ENCODE data around the gene SIX4. TPM values are rescaled to one million over a fixed set of nuclear protein-coding genes. Genes with fewer than 3 reads are reported as not detected.

The SIX4 gene
- total RNA-seq, 2 experiments from 2014 or later: not detected

DNA sequence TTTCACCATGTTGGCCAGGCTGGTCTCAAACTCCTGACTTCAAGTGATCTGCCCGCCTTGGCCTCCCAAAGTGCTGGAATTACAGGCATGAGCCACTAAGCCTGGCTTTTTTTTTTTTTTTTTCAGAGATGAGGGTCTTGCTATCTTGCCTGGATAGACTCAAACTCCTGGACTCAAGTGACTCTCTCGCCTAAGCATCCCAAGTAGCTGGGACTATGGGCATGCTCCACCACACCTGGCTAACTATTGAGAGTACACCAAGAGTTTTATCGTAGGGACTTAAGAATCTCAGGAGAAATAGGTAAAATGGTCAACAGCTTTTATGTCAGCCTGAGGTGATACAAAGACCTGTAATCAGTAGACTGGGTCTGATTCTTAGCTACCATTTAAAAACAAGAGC, 43.6 kb downstream of the SIX4 start:
- Histone ChIP-seq H3K36me3 (ENCODE audit: insufficient read depth, low read length) (no peaks in the 10 kb centered on the region), H3K27ac (ENCODE audit: low read depth in 1 of 2, low read length in 2 of 2) (no peak overlapping the region), H3K4me1 (ENCODE audit: insufficient read depth, low read length) (no peaks in the 10 kb centered on the region), H3K27me3 (ENCODE audit: control insufficient read depth in 1 of 2, insufficient read depth in 2 of 2, low read length in 2 of 2) (peaks cover 0 to 4% of the 10 kb centered on the region in 2 experiments), H3K4me3 (ENCODE audit: low read length) (no peak overlapping the region), H3K9me3 (ENCODE audit: control insufficient read depth in 1 of 2, insufficient read depth in 1 of 2, low read length in 2 of 2) (no peaks in the 10 kb centered on the region)
- TF ChIP-seq, protein P1, sequence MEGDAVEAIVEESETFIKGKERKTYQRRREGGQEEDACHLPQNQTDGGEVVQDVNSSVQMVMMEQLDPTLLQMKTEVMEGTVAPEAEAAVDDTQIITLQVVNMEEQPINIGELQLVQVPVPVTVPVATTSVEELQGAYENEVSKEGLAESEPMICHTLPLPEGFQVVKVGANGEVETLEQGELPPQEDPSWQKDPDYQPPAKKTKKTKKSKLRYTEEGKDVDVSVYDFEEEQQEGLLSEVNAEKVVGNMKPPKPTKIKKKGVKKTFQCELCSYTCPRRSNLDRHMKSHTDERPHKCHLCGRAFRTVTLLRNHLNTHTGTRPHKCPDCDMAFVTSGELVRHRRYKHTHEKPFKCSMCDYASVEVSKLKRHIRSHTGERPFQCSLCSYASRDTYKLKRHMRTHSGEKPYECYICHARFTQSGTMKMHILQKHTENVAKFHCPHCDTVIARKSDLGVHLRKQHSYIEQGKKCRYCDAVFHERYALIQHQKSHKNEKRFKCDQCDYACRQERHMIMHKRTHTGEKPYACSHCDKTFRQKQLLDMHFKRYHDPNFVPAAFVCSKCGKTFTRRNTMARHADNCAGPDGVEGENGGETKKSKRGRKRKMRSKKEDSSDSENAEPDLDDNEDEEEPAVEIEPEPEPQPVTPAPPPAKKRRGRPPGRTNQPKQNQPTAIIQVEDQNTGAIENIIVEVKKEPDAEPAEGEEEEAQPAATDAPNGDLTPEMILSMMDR (IDR thresholded peaks at IDR 0.05): no peak
- peaks cover 47% of the 10 kb centered on the region for H3K27me3 Mint-ChIP-seq
- no peaks in the 10 kb centered on the region for H3K9me3 Mint-ChIP-seq
- ATAC-seq (ENCODE audit: poor library complexity): no peak
- no peak overlapping the region for H3K4me3 Mint-ChIP-seq
- no peaks in the 10 kb centered on the region for H3K36me3 Mint-ChIP-seq (ENCODE audit: low read depth)
- CTCF ChIA-PET: no interaction called here
- intact Hi-C loops (cut with DNase I, micrococcal nuclease): no loop called here
- DNase-seq: no peak
- POLR2A ChIA-PET: no interaction called here
- H3K4me1 Mint-ChIP-seq (ENCODE audit: low read depth): no peaks in the 10 kb centered on the region
- H3K27ac Mint-ChIP-seq: no peak overlapping the region

DNA sequence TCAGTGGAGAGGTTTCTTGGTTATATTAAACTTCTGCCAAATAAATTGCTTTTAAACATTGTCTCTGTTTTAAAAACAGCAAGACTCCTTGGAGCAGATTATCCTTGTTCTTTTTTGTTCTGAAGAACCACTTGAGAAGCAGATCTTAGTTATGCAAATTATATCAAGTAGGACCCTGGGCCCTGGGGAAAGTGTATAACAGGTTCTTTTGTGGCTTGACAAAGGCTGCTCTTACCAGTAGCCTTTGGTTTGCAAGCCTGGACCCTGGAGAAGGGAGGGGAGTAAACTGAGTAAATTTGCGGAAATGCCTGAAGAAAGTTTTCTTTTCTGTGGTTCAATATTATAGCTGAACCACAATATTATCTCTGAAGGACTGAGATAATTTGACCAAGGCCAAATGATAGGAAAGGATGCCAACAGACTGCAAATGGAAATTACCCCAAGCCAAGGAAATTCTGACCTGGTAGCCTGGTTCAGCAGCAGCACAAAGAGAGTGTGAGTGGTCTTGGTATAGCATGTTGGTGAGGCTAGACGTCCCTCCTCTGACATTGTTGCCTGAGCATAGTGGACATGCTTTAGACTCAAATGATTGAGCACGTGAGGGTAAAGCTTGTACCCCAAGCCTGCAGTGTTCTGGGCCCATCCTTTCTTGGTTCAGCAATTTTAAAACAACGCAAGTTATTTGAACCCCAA, 44.4 kb downstream of the SIX4 start:
- no peaks in the 10 kb centered on the region for H3K4me1 Mint-ChIP-seq (ENCODE audit: low read depth)
- Histone ChIP-seq H3K4me1 (ENCODE audit: insufficient read depth, low read length) (no peaks in the 10 kb centered on the region), H3K4me3 (ENCODE audit: low read length) (no peak overlapping the region), H3K9me3 (ENCODE audit: control insufficient read depth in 1 of 2, insufficient read depth in 1 of 2, low read length in 2 of 2) (no peaks in the 10 kb centered on the region), H3K27me3 (ENCODE audit: control insufficient read depth in 1 of 2, insufficient read depth in 2 of 2, low read length in 2 of 2) (peaks cover 0 to 4% of the 10 kb centered on the region in 2 experiments), H3K27ac (ENCODE audit: low read depth in 1 of 2, low read length in 2 of 2) (no peak overlapping the region), H3K36me3 (ENCODE audit: insufficient read depth, low read length) (no peaks in the 10 kb centered on the region)
- TF ChIP-seq, protein P1 (IDR thresholded peaks at IDR 0.05): no peak
- ATAC-seq (ENCODE audit: poor library complexity): no peak
- intact Hi-C loops (cut with DNase I, micrococcal nuclease): no loop called here
- DNase-seq: no peak
- H3K36me3 Mint-ChIP-seq (ENCODE audit: low read depth): no peaks in the 10 kb centered on the region
- H3K27me3 Mint-ChIP-seq: peaks cover 44% of the 10 kb centered on the region
- ChIA-PET CTCF (interaction anchor here (0.6 kb wide), 1 partner anchor 195 kb away, joined by 3 read pairs; no protein-coding TSS in a partner anchor), POLR2A (no interaction called here)
- no peaks in the 10 kb centered on the region for H3K9me3 Mint-ChIP-seq
- no peak overlapping the region for H3K27ac Mint-ChIP-seq
- H3K4me3 Mint-ChIP-seq: no peak overlapping the region

DNA sequence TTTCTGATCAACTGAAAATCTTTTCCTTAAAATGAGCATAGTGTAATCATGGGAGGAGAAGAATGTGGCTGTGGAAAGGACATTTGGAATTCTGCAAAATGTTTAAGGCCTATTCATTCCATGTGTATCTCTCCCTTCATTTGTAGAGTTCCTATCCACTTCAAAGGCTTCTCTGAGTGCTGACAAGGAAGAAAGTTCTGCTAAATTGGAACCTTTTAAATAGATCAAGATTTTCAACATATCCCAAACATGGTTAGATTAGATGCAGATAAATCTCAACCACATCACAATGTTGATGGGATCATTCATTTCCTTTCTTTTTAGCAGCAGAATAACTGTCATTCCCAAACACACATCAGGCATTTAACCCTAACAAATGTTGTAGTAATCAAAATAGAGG, 46.5 kb downstream of the SIX4 start:
- intact Hi-C loops (cut with DNase I, micrococcal nuclease): no loop called here
- Histone ChIP-seq H3K27ac (ENCODE audit: low read depth in 1 of 2, low read length in 2 of 2) (no peak overlapping the region), H3K9me3 (ENCODE audit: control insufficient read depth in 1 of 2, insufficient read depth in 1 of 2, low read length in 2 of 2) (no peaks in the 10 kb centered on the region), H3K27me3 (ENCODE audit: control insufficient read depth in 1 of 2, insufficient read depth in 2 of 2, low read length in 2 of 2) (no peaks in the 10 kb centered on the region), H3K4me1 (ENCODE audit: insufficient read depth, low read length) (no peaks in the 10 kb centered on the region), H3K36me3 (ENCODE audit: insufficient read depth, low read length) (no peaks in the 10 kb centered on the region), H3K4me3 (ENCODE audit: low read length) (no peak overlapping the region)
- H3K27ac Mint-ChIP-seq: no peak overlapping the region
- no peaks in the 10 kb centered on the region for H3K9me3 Mint-ChIP-seq
- H3K36me3 Mint-ChIP-seq (ENCODE audit: low read depth): no peaks in the 10 kb centered on the region
- ATAC-seq (ENCODE audit: poor library complexity): no peak
- ChIA-PET CTCF (no interaction called here), POLR2A (no interaction called here)
- H3K27me3 Mint-ChIP-seq: peaks cover 35% of the 10 kb centered on the region
- no peak overlapping the region for H3K4me3 Mint-ChIP-seq
- TF ChIP-seq, protein P1 (IDR thresholded peaks at IDR 0.05): no peak
- H3K4me1 Mint-ChIP-seq (ENCODE audit: low read depth): no peaks in the 10 kb centered on the region
- DNase-seq: no peak

All from CD4-positive, alpha-beta T cell (primary cell).